ENCODE results near the gene MAP2K3.

GRCh38 chr17:21292867-21293830 is 8.6 kb downstream of the MAP2K3 start:
- TF ChIP-seq CTCF (IDR thresholded peaks at IDR 0.05 in 4 of 5, conservative IDR thresholded peaks at IDR 0.05 in 1 of 5) (no peak), POLR2A (IDR thresholded peaks at IDR 0.05) (no peak)

Measured in gastrocnemius medialis (tissue), 4 donors.